GM12864 (cell line): ENCODE measurements around the gene GNPTG.

Experiments
- DNase-seq: peaks from one replicate; pipeline ENCODE4 v3.0.0-alpha.2; 2011; ENCODE audit warnings: low read depth
- H3K4me3 ChIP-seq: 2 replicates; pipeline ENCODE4 v1.5.1; 2011; ENCODE audit warnings: mild to moderate bottlenecking, low read depth, low read length, control low read depth
- CTCF ChIP-seq: IDR thresholded peaks from 2 replicates; pipeline ENCODE4 v1.5.1; 2011; ENCODE audit warnings: low read depth, mild to moderate bottlenecking, moderate library complexity, low read length, control low read depth, inconsistent platforms; ENCODE audit errors: missing control alignments

GNPTG gene

GRCh38 chr16:1366060-1366711, 14.5 kb downstream of the GNPTG start:
- DNase-seq, result no peak
- no peak for TF ChIP-seq CTCF
- H3K4me3 ChIP-seq, result no peak overlapping the region

- DNase-seq, result no peak
- no peak overlapping the region for H3K4me3 ChIP-seq
- no peak for TF ChIP-seq CTCF
Measured at GRCh38 chr16:1366712-1367299, 15.1 kb downstream of the GNPTG start.

DNA sequence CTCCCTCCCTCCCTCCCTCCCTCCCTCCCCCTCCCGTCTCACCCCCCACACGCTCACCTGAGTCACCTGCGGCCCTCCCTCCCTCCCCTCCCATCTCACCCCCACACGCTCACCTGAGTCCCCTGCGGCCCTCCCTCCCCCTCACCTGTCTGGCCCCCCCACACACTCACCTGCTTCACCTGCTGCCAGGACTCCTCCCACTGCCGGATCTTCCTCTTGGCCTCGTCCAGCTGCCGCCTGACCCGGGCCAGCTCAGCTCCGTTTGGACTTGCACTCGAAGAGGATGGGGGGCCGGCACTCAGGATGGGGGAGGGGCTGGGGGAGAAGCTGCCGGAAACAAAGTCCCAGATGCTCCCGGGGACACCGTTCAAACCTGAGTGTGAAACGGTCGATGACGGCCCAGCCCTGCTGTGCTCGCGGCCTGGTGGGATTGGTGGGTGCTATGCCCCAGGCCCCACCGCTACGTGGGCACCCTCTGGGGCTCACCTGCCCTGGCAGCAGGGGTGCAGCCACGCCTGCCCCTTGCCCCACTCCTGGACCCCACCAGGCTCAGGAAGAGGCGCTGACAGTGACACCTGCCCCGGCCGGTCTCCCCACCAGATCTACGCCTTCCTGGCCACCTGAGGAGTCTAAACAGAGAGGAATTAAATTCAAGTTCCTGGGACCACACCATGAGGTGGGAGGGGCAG, 15.9 kb downstream of the GNPTG start:
- DNase-seq, result no peak
- no peak overlapping the region for H3K4me3 ChIP-seq
- no peak for TF ChIP-seq CTCF

DNA sequence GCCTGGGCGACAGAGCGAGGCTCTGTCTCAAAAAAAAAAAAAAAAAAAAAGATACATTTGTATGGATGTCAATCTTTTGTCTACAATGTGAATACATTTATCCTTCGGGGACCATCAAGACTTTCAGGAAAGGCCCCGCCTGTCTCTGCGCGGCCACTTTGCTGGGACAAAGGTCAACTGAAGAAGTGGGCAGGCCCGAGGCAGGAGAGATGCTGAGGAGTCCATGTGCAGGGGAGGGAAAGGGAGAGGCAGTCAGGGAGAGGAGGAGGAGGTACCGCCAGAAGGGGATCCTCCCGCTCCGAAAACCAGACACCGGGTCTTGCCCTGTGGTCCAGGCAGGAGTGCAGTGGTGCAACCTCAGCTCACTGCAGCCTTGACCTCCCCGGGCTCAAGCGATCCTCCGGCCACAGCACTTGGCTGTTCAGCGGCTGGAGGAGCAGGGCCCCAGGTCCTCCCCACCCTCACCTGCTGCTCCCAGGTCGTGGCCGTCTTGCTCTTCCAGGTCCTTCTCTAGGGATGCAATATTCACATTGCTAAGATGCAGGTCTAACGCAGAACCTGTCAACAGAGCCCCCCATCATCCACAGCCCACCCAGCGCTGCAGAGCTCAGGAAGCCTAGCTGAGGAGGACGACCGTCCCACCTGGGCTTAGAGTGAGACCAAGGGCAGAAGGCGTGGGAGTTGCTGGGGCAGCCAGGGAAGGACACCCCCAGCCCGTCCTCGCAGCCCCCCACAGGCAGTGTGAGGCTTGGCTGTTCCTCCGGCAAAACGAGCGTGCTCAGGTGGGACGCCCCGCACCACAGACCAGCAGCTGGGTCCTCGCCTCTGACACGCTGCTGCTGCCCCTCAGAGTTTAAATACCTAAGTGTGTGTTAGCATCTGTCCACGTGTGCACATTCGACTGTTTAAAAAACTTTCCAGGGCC, 19.6 kb downstream of the GNPTG start:
- H3K4me3 ChIP-seq, result no peak overlapping the region
- DNase-seq, result no peak
- no peak for TF ChIP-seq CTCF

DNA sequence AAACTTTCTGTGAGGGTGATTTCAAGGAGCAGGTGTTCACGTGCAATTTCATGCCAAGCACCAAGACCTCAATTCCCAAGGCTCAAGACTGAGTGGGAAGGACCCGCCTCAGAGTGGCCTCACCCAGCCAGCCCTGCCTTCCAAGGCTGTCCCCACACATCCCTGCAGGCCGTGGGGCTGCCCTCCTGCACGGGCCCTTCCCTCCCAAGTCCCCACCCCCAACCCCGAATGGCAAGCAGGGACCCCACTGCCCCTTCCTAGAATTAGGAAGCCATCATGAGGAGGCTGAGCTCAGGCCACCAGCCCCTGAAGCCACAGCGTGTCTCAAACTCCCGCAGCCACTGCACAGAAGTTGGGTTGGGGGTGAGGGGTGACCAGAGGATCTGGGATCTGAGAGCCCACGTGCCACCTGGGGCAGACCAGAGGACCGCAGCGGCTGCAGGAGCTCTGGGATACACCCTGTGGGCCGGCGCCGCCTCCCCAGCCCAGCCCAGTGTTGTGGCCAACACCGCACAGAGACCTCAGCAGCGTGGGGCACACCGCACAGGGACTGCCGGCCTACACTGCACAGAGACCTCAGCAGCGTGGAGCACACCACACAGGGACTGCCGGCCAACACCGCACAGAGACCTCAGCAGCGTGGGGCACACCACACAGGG, 20.7 kb downstream of the GNPTG start:
- no peak overlapping the region for H3K4me3 ChIP-seq
- no peak for TF ChIP-seq CTCF
- DNase-seq, result no peak
